ENCODE data around the gene MORN1.

The MORN1 gene

DNA sequence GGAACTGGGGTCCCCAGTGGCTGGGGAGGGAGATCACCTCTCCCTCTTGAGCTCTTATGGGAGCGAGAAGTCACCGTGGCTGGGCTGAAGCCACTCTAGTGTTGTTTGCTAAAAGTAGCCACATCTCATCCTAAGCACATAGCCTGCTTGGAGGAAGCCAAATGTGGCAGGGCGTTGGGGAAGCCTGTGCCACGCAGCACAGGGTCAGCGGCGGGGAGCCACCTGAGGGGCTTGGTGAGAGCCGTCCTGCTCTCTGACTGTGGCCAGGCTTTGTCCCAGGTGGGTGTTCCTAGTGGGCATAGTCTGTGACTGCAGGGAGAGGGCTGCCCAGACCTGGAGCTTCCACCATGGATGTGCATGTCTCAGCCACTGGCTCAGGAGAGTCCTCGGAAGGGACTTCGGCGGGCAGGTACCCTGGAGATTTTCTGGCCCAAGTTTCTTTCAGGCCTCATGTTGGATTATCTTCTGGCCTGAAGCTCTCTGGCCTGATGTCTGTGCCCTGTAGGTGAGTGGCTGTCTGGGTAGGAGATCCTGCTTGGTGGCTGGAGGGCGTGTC lies 38.9 kb downstream of the MORN1 start:
- DNase-seq (ENCODE audit: low read depth): no peak

DNA sequence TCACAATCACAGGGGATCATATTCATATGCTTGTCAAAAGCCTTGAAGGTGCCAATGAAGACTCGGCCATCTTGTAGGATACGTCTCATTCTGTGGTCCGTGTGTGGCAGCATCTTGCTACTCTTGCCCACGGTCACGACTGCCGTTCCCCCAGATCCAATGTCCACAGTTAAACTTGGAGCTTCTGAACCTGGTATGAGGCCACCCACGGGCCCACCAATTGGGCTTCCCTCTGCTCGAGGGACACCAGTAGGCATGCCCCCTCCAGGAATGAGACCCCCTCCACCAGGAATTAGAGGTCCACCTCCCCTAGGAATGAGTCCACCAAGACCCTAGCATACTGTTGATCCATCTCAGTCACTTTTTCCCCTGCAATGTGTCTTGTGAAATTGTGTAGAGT lies 39.6 kb downstream of the MORN1 start:
- DNase-seq (ENCODE audit: low read depth): no peak

DNA sequence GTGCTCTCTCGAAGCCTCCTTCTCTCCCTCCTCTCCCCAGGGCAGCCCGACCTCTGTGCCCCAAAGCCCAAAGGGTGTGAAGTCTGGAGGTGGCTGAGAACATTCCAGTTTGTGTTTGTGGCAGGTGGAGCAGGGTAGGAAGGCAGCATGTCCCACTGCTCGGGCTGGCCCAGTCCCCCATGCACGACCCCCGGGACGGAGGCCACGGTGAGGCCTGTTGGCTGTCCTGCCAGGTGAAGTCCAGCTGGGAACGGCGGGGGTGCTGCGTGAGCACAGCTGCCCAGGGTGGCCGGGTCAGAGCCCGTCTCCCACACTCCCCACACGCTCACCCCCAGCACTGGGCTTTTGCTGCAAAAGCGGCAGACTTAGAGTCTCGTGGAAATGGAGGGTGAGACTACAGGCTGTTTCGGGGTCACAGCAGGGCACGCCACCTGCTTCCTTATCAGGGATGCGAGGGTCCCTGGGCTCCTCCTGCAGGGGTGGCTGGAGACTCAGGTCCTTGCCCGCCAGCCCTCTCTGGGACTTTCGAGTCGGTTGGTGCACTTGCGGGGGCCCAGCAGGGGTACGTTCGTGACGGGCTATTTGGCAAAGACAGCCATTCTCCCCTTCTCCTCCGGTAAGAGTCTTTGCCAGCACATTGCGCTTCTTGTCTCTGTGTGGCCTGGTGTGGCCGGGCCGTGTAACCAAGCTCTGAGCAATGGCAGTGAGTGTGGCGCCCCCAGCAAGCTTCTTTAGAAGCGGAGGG lies 40.3 kb downstream of the MORN1 start:
- DNase-seq (ENCODE audit: low read depth): no peak

DNA sequence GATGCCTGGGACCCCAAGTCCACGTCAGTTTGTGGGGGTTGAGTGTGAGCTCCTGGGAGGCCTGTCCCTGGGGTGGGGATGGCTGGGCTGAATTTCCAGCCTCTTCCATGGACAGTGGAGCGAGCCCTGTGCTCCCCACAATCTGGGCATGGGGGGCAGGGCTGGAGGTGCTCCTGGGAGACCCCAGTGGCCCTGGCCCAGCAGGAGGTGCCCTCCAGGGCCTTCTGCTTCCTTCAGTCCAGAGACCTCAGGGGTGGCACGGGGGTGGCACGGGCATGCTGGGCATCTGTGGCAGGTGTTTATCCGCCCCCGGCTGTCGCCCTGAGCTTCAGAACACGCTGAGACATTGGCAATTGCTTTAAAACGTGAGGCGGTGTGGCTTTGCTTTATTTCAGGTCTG lies 40.9 kb downstream of the MORN1 start:
- DNase-seq (ENCODE audit: low read depth): no peak

DNA sequence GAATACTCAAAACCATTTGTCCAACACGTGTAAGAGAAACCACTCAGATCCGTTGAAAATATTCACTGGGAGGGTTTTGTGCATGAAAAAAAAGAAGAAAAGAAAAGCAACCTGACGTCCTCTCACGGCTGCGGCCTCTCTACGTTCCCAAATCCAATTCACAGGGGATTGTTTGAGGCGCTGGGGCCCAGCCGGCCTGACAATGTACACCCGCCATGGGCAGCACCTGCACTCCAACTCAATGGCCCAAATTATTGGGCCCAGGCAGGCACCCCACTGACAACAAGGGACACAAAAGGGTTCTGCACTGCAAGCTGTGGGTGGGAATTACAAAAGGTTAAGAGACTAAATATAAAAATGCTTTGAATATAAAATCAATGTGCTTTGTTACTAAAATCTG lies 41.5 kb downstream of the MORN1 start:
- no peak for DNase-seq (ENCODE audit: low read depth)

DNA sequence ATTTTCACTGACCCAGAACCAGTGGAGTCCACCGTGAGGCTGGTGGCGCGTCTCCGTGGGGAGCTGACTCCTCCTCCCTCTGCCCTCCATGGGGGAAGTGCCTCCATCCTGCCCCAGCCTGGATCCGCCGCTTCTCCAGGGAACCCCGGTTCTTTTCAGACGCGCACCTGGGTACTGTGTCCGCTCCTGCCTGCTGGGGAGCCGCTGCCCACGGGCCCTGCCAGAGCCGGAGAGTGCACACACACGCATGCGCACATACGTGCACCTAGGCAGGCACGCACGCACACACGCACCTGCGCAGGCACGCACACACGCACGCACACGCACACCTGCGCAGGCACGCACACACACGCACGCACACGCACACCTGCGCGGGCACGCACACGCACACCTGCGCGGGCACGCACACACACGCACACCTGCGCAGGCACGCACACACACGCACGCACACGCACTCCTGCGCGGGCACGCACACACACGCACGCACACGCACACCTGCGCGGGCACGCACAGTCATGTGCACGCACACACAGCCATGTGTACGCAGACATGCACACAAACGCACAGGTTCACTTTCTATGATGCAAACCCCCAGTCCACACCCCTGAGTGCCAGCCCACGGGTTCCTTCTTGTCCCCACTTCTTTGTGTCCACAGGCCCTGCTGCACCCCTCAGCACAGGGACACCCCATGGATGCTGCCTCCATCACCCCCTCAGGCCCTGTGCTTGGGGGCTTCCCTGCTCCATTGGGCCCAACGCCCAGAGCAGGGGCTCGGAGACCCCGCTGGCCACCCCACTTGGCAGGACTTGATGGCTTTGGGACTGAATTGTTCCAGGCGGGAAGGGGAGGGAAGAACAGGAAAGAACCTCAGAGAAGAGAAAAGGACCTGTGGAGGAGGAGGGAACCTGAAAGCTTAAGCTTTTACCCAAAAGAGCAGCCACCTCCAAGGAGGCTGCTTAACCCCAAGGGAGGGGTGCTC lies 42.7 kb downstream of the MORN1 start:
- no peak for DNase-seq (ENCODE audit: low read depth)

DNA sequence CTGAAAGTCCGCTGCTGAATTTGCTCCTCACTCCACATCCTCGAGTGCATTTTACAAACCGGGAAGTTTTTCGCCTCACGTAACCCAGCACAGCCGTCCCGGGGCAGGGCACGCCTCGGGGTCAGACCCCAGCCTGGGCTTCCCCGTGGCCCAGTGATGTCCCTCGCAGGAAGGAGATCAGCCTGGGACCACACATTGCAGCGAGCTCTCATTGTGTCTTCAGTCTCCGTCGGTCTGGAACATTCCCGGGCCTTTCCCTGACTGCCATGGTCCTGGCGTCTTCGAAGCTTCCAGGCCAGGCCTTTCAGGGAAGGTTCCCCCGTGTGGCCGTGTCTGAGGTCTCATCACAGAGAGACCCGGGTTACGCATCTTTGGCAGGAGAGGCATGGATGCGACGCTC lies 43.5 kb downstream of the MORN1 start:
- no peak for DNase-seq (ENCODE audit: low read depth)

DNA sequence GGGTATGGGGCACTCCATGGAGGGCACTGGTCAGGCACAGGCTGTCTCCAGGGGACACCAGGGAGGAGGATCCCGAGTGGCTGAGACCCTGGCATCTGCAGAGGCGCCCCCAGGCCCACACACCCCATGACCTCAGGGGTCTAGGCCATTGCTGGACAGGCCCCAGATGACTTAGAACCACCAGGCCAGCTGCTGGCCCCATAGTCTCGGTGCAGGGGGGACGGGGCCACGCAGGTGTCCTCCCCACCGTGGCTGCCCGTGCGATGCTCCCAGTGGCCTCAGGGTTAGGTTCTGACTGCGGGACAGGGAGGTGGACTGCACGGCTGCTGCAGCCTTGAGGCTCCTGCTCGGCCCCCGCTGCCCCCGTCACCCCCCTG lies 44.0 kb downstream of the MORN1 start:
- no peak for DNase-seq (ENCODE audit: low read depth)

DNA sequence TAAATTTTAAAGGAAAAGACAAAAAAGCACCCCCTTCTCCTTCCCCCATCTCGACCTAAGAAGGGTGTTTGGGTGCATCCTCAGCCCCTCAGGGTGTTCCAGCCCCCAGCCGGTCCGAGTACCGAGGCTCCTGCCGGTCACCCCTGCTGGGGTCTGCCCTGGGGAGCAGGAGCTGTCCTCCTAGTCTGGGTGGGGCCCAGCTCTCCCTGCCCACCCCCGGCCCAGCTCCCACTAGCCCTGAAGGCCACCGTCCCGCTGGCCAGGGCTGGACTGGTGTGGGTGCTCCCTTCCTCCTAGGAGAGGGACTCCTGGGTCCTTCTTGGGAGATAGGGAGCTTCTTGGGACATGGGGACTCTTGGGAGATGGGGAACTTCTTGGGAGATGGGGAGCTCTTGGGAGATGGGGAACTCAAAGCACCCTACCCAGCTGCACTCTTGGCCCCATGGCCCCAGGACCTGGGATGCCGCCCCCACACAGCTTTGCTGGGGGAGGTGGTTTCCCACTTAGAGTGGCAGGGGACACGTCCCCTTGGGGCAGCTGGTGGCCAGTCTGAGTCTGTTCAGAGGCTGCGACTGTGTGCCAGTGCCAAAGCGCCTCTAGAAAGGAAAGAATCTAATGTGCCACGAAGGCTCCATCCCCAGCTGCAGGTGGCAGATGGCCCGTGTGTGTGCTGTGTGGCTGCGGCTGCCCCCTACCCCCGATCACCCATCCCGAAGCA lies 44.5 kb downstream of the MORN1 start:
- no peak for DNase-seq (ENCODE audit: low read depth)

DNA sequence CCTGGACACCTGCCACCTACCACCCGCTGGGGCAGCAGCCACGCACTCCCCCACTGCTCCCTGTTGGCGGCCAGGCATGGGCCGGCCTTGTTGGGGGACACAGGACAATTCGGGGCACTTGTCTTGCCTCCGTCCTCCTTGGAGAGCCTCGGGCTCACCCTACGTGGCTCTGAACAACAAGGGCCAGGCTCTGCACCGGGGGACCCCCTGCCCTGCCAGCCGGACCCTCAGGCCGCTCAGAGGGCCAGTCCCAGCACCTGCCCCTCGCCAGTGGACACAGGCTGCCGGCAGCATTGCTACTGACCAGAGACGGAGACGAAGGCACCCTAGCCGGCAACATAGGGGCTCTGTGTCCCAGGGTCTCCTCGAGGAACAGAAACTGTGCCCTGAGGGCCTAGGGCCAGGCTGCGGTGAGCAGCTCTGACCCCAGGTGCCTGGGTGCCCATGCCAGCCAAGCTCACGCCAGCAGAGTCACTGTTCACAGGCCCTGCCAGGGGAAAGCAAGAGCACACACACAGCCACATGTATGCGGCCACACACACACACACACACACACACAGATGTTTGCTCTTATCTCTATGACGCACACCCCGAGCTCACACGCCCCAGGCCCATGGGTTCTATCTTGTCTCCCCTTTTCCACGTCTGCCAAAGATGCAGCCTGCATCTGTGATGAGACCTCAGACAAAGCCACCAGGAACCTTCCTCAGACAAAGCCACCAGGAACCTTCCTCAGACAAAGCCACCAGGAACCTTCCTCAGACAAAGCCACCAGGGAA lies 45.9 kb downstream of the MORN1 start:
- DNase-seq (ENCODE audit: low read depth): no peak

DNA sequence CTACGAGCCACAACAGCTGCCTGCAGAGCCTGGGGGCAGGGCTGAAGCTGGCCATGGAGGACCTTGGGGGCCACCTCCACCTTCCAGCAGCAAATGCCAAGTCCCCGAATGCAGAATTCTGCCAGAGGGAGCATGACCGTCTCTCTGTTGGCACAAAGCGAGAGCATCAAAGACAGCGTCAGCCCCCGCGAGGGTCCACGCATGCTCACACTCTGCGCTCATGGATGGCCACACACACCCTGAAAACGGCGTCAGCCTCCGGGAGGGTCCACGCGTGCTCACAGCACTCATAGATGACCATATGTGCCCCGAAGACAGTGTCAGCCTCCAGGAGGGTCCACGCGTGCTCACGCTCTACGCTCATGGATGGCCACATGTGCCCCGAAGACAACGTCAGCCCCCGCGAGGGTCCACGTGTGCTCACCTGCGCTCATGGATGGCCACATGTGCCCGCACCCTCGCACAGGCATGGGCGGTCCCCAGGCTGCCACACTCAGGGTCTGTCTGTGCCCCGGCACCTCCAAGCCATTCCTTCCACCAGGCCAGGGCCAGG lies 46.5 kb downstream of the MORN1 start:
- DNase-seq (ENCODE audit: low read depth): no peak

DNA sequence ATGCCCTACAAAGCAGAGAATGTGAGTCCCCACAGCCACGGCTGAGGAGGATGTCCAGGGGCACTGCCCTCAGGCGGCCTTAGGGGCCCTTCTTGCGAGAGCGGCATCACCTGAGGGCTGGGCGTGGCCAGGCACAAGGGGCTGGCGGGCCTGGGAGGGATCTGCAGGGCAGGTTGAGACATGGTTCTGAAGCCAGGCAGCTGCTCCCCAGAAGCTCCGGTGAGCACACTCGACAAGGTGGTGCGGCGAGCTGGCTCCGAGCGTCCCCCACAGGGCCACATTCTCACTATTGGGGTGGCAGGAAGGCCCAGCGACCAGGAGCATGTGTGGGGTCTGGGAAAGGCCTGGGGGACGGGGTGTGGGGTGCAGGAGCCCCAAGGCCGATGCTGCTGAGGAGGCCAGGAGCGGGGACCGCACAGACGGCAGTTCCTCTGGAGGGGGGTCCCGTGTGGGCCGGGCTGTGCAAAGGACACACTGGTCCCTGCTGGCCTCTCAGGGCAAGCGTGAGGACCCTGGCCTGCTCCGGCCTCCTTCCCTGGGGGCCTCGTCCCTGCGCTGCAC lies 47.2 kb downstream of the MORN1 start:
- DNase-seq (ENCODE audit: low read depth): no peak

DNA sequence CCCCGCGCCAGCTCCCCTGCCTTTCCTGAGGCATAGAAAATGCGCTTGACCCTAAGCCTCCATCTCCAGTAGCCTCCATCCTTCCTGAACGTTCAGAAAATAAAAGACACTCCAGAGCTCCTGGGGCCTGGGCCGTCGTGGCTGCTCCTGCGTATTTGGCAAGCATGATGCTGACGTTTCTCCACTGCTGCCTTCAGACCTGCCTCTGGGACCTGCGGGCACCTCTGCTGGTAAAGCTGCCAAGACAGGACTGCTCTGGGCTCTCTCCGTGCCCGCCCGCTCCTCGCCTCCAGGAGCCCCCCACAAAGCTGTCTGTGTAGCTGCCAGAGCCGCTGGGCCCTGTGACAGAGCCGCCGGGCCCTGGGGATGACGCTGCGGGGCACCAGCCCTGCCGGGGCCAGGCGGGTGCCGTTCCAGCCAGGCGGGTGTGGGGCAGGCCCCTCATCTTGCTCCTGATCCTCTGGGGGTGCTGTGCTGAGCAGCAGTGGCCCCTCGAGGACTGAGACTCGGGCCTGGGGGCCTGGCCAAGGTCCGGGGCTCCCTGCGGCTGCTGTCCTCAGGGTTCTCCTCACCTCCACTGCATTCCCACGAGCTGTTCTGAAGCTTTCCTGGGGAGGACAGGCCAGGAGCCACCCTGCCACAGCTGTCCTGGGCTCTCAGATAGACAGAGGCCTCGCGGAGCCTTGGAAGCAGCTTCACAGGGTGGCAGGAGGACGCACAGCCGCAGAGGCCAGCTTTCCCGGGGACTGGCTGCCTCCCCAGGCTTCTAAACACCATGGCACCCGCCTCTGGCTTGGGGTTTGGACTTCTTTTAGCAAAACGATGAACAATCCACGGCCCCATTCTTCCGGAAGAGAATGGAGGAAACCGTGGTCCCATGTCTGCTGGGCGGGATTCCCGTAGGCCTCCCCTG lies 48.1 kb downstream of the MORN1 start:
- no peak for DNase-seq (ENCODE audit: low read depth)

DNA sequence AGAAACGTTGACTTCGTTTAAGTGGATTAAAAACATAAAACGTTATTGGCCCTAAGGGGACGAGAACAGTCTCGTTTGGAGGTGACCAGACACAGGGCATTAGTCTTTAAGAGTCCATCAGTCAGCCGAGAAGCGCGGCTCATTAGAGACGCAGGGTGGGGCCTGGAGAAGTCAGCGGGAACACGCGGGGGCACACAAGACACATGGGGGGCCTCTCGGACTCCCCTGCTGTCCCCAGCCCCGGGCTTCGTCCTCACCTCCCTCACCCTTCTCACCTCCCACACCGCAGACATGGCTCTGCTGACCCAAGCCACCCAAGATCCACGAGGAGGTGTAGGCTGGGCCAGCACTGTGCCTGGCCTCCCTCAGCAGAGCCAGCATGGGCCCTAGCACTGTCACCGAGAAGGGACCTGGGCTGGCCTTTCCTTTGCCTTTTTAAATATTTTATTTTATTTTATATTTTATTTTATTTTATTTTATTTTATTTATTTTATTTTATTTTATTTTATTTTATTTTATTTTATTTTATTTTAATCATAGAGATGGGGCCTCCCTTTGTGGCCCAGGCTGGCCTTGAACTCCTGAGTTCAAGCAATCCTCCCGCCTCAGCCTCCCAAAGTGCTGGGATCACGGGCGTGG lies 48.9 kb downstream of the MORN1 start:
- no peak for DNase-seq (ENCODE audit: low read depth)

DNA sequence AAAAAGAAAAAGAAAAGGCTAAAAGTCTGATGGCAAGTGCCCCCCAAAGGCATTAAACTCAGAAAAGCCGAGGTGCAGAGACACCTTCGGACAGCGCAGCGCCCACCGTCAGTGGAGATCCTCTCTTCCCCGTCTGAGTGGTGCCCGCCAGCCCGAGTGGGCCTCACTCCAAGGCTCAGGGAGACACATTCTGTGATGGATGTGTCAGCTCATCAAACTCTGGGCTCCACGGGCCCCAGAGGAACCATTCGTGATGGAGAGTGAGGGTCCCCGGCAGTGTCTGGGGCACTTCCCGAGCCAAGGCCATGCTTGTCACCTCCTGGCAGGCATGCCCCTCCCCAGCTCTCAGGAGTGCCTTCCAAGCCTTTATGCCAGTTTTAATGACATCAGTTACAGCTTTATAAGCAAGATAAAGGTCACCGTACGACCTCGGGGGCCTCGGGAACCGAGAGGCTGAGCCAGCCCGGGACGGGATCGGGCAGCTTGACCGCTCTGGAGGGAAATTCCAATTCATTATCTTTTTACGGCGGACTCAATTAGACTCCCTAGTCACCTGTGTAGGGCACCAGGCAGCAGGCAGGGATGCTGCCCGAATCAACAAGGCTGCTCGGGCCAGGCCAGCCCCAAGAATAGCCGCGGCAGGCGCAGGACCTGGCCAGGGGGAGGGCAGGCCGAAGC lies 49.5 kb downstream of the MORN1 start:
- no peak for DNase-seq (ENCODE audit: low read depth)

DNA sequence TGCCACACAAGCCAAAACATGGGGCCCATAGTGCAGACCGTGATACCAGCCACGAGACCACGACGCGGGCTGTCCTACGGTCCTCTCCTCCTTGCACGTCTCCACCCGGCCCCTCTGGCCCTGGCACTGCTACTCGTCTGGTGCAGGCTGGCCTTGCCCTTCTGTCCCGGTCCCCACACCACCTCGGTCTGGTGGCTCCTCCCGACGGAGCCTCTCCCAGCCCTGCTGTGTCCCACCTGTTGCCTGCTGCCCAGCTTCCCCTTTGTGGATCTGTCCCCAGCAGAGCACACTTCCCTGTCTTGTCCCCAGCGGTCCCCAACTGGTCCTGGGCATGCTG lies 50.5 kb downstream of the MORN1 start:
- no peak for DNase-seq (ENCODE audit: low read depth)

DNA sequence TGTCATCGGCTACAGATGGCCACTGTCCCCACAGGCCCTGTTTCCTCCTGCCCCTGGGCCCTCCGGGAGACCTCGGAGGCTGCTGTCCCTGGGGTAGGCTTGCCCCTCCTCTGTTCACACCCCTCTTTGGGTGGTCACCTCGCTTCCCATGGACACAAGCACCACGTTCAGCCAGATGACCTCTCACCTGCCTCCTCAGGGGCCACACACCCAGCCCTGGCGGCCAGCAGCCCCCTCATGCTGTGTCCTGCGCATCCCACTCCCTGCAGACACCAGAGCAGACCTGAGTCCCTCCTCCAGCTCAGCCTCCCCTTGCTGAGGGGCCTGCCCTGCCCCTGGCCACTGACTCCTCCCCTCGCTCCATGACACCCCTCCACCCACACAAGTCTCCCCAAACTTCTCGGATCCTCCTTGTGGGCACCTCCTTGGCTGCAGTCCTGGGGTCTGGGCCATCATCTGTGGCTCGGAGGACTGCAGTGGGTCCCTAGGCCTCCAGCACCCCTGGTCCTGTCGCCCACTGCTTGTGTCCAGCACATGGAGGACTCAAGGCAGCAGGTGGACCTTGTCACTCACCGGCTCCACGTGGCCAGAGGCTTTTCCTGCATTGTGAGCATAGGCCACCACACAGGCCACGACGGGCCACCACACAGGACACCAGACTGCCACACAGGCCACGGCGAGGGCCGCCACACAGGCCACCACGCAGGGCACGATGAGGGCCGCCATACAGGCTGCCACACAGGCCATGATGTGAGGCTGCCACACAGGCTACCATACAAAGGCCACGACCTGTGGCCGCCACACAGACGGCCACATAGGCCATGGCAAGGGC lies 51.1 kb downstream of the MORN1 start:
- no peak for DNase-seq (ENCODE audit: low read depth)
